Chondrocyte (in vitro differentiated cells): ENCODE data around the gene CYP2D6. TPM values are rescaled to one million over a fixed set of nuclear protein-coding genes. Genes with fewer than 3 reads are reported as not detected.
"Not testable (repeated sequence)": the region's sequence is repeated elsewhere in the genome, so short reads cannot be mapped to it uniquely, and the experiment has no call there.

Experiments used
- DNase-seq: peaks from one replicate; pipeline ENCODE4 v3.0.0; 2021; ENCODE audit warnings: mixed read lengths, low spot score
- H3K27ac Mint-ChIP-seq: one replicate; pipeline ENCODE4 v1.8.0; 2021; ENCODE audit warnings: mild to moderate bottlenecking, moderate library complexity, mixed read lengths; ENCODE audit not compliant: unreplicated experiment
- H3K27me3 Mint-ChIP-seq: 2 replicates; pipeline ENCODE4 v1.8.0; 2021; ENCODE audit warnings: low read depth, mixed read lengths
- H3K36me3 Mint-ChIP-seq: 2 replicates; pipeline ENCODE4 v1.8.0; 2021; ENCODE audit warnings: low read depth, mixed read lengths
- H3K4me1 Mint-ChIP-seq: 2 replicates; pipeline ENCODE4 v1.8.0; 2021; ENCODE audit warnings: low read depth, mild to moderate bottlenecking, mixed read lengths
- H3K4me3 Mint-ChIP-seq: one replicate; pipeline ENCODE4 v1.8.0; 2021; ENCODE audit warnings: mild to moderate bottlenecking, moderate library complexity, mixed read lengths; ENCODE audit not compliant: unreplicated experiment
- H3K9me3 Mint-ChIP-seq: 2 replicates; pipeline ENCODE4 v1.8.0; 2021; ENCODE audit warnings: low read depth, mixed read lengths
- CTCF ChIP-seq: fragments of 200-600 bp; sonication (generic); IDR thresholded peaks from 2 replicates; pipeline ENCODE4 v1.5.0; 2021; ENCODE audit warnings: antibody characterized with exemption, mild to moderate bottlenecking, moderate library complexity
- total RNA-seq: library from RNA; stranded (reverse); gene quantifications from 3 replicates; pipeline ENCODE4 v1.2.1, GENCODE V29; 2021

CYP2D6 gene
- total RNA-seq, 1 donor from 2014 or later, result 0.95 TPM

- Mint-ChIP-seq H3K4me1 (no peaks in the 10 kb centered on the region), H3K27ac (no peak overlapping the region), H3K27me3 (no peaks in the 10 kb centered on the region), H3K9me3 (no peaks in the 10 kb centered on the region), H3K36me3 (peaks cover 7% of the 10 kb centered on the region), H3K4me3 (no peak overlapping the region)
- peak; percentile 77 for DNase-seq
- no peak for TF ChIP-seq CTCF
Observed at GRCh38 chr22:42151924-42152635, 21.5 kb upstream of the CYP2D6 start.

DNA sequence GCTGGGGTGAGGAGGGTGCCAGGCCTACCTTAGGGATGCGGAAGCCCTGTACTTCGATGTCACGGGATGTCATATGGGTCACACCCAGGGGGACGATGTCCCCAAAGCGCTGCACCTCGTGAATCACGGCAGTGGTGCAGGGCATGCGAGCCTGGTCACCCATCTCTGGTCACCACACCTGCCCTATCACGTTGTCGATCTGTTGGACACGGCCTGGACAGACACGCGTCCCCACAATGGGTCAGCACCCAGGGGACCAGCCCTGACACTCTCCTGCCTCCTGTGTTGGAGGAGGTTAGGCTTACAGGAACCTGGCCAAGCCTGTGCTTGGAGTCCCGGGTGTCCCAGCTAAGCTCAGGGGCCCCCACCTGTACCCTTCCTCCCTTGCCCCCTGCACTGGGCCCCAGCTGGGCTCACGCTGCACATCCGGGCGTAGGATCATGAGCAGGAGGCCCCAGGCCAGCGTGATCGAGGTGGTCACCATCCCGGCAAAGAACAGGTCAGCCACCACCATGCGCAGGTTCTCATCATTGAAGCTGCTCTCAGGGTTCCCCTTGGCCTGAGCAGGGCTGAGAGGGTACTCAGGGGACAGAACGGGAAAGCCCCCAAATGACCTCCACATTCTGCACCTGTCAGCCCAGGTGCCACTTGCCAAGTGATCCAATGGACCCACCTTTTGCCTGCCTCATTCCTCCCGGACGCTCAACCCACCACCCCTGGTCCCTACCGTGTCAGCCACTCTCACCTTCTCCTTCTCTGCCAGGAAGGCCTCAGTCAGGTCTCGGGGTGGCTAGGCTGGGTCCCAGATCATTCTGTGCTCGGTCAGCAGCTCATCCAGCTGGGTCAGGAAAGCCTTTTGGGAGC is 20.3 kb upstream of the CYP2D6 start:
- Mint-ChIP-seq H3K4me1 (no peaks in the 10 kb centered on the region), H3K27me3 (no peaks in the 10 kb centered on the region), H3K4me3 (no peak overlapping the region), H3K27ac (no peak overlapping the region), H3K9me3 (no peaks in the 10 kb centered on the region), H3K36me3 (peaks cover 9% of the 10 kb centered on the region)
- TF ChIP-seq CTCF, result no peak
- DNase-seq, result no peak

- H3K4me1 Mint-ChIP-seq, H3K27me3 Mint-ChIP-seq, H3K27ac Mint-ChIP-seq, H3K4me3 Mint-ChIP-seq, DNase-seq, H3K36me3 Mint-ChIP-seq, H3K9me3 Mint-ChIP-seq: not testable (repeated sequence)
Observed at GRCh38 chr22:42149798-42150197, 19.2 kb upstream of the CYP2D6 start.

DNA sequence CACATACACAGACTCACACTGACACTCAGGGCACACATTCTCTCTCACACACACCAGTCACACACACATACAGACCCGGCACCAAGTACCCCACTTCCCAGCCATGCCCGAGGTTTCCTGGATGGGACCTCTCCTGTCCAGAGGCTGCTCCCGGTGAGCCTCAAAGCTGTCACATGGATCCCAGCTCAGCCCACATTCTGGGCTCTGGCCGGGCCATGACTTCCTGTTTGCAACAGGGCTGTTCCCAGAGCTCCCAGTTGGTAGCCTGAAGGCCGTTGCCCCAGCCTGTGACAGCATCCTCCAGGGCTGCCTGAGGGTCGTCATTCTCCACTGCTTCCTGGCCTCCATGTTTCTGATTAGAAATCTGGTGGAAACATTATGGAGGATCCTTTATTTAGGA is 14.6 kb upstream of the CYP2D6 start:
- Mint-ChIP-seq H3K4me1 (no peaks in the 10 kb centered on the region), H3K27ac (no peak overlapping the region), H3K4me3 (no peak overlapping the region), H3K27me3 (no peaks in the 10 kb centered on the region), H3K36me3 (peaks cover 3% of the 10 kb centered on the region), H3K9me3 (no peaks in the 10 kb centered on the region)
- no peak for TF ChIP-seq CTCF
- no peak for DNase-seq

GRCh38 chr22:42143859-42144822 is 13.5 kb upstream of the CYP2D6 start:
- not testable (repeated sequence) for H3K9me3 Mint-ChIP-seq, H3K27me3 Mint-ChIP-seq, DNase-seq, H3K36me3 Mint-ChIP-seq, H3K4me3 Mint-ChIP-seq, H3K4me1 Mint-ChIP-seq, H3K27ac Mint-ChIP-seq
